GM12865 (cell line): ENCODE measurements around the gene CEACAM5.

Experiments used
- DNase-seq: peaks from one replicate; pipeline ENCODE4 v3.0.0; 2010; ENCODE audit warnings: low read depth
- H3K4me3 ChIP-seq: 2 replicates; pipeline ENCODE4 v1.5.1; 2011; ENCODE audit warnings: mild to moderate bottlenecking, low read depth, low read length, control low read depth
- TF ChIP-seq, protein P1 (sequence below): IDR thresholded peaks from 2 replicates; pipeline ENCODE4 v1.5.1; 2011; ENCODE audit warnings: low read length, control low read depth, low read depth, inconsistent platforms; ENCODE audit not compliant: insufficient read depth; ENCODE audit errors: missing control alignments

The CEACAM5 gene

DNA sequence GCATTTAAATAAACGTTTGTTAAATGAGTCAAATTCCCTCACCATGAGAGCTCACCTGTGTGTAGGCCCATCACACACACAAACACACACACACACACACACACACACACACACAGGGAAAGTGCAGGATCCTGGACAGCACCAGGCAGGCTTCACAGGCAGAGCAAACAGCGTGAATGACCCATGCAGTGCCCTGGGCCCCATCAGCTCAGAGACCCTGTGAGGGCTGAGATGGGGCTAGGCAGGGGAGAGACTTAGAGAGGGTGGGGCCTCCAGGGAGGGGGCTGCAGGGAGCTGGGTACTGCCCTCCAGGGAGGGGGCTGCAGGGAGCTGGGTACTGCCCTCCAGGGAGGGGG is 8.5 kb upstream of the CEACAM5 start:
- no peak for DNase-seq
- TF ChIP-seq, protein P1, sequence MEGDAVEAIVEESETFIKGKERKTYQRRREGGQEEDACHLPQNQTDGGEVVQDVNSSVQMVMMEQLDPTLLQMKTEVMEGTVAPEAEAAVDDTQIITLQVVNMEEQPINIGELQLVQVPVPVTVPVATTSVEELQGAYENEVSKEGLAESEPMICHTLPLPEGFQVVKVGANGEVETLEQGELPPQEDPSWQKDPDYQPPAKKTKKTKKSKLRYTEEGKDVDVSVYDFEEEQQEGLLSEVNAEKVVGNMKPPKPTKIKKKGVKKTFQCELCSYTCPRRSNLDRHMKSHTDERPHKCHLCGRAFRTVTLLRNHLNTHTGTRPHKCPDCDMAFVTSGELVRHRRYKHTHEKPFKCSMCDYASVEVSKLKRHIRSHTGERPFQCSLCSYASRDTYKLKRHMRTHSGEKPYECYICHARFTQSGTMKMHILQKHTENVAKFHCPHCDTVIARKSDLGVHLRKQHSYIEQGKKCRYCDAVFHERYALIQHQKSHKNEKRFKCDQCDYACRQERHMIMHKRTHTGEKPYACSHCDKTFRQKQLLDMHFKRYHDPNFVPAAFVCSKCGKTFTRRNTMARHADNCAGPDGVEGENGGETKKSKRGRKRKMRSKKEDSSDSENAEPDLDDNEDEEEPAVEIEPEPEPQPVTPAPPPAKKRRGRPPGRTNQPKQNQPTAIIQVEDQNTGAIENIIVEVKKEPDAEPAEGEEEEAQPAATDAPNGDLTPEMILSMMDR: no peak

GRCh38 chr19:41700381-41701195 is 7.8 kb upstream of the CEACAM5 start:
- TF ChIP-seq, protein P1: no peak
- no peak overlapping the region for H3K4me3 ChIP-seq
- DNase-seq: no peak

More for the DNA sequence above, 8.5 kb upstream of the CEACAM5 start:
- no peak overlapping the region for H3K4me3 ChIP-seq

GRCh38 chr19:41701401-41702075 is 6.9 kb upstream of the CEACAM5 start:
- TF ChIP-seq, protein P1: peak; percentile 38
- H3K4me3 ChIP-seq: no peak overlapping the region
- no peak for DNase-seq

DNA sequence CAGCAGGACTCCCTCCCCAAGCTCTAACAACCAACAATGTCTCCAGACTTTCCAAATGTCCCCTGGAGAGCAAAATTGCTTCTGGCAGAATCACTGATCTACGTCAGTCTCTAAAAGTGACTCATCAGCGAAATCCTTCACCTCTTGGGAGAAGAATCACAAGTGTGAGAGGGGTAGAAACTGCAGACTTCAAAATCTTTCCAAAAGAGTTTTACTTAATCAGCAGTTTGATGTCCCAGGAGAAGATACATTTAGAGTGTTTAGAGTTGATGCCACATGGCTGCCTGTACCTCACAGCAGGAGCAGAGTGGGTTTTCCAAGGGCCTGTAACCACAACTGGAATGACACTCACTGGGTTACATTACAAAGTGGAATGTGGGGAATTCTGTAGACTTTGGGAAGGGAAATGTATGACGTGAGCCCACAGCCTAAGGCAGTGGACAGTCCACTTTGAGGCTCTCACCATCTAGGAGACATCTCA is 6.2 kb upstream of the CEACAM5 start:
- DNase-seq: no peak
- TF ChIP-seq, protein P1: no peak
- H3K4me3 ChIP-seq: no peak overlapping the region

DNA sequence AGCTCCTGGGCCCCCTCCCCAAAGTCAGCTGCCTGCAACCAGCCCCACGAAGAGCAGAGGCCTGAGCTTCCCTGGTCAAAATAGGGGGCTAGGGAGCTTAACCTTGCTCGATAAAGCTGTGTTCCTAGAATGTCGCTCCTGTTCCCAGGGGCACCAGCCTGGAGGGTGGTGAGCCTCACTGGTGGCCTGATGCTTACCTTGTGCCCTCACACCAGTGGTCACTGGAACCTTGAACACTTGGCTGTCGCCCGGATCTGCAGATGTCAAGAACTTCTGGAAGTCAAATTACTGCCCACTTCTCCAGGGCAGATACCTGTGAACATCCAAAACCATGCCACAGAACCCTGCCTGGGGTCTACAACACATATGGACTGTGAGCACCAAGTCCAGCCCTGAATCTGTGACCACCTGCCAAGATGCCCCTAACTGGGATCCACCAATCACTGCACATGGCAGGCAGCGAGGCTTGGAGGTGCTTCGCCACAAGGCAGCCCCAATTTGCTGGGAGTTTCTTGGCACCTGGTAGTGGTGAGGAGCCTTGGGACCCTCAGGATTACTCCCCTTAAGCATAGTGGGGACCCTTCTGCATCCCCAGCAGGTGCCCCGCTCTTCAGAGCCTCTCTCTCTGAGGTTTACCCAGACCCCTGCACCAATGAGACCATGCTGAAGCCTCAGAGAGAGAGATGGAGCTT is 4.7 kb upstream of the CEACAM5 start:
- TF ChIP-seq, protein P1: no peak

GRCh38 chr19:41705393-41706174 is 2.8 kb upstream of the CEACAM5 start:
- H3K4me3 ChIP-seq: no peak overlapping the region
- TF ChIP-seq, protein P1: no peak
- DNase-seq: peak; percentile 13

More for the DNA sequence above, 4.7 kb upstream of the CEACAM5 start:
- DNase-seq: no peak
- H3K4me3 ChIP-seq: no peak overlapping the region
